Dermis microvascular lymphatic vessel endothelial cell (primary cell): ENCODE results near the gene SRSF6. TPM values are rescaled to one million over a fixed set of nuclear protein-coding genes. Genes with fewer than 3 reads are reported as not detected.
"Not testable (repeated sequence)": the region's sequence is repeated elsewhere in the genome, so short reads cannot be mapped to it uniquely, and the experiment has no call there.

ENCODE experiments used
- DNase-seq, 2 donors: peaks; one replicate each; pipeline versions ENCODE4 v3.0.0 to v3.0.0-alpha.2; 2010; ENCODE audit warnings: low read depth in 2 of 2
- total RNA-seq: library from RNA; depleted of rRNA; stranded (reverse); fragments of >200 nt; gene quantifications from 2 replicates; pipeline ENCODE4 v1.2.1, GENCODE V29; 2014

The SRSF6 gene
- total RNA-seq, 1 donor from 2014 or later, result 33.5 TPM

- peak; percentile 63 to 90 for DNase-seq
These were observed 8.8 kb upstream of the SRSF6 start for GRCh38 chr20:43448748-43449535.

DNA sequence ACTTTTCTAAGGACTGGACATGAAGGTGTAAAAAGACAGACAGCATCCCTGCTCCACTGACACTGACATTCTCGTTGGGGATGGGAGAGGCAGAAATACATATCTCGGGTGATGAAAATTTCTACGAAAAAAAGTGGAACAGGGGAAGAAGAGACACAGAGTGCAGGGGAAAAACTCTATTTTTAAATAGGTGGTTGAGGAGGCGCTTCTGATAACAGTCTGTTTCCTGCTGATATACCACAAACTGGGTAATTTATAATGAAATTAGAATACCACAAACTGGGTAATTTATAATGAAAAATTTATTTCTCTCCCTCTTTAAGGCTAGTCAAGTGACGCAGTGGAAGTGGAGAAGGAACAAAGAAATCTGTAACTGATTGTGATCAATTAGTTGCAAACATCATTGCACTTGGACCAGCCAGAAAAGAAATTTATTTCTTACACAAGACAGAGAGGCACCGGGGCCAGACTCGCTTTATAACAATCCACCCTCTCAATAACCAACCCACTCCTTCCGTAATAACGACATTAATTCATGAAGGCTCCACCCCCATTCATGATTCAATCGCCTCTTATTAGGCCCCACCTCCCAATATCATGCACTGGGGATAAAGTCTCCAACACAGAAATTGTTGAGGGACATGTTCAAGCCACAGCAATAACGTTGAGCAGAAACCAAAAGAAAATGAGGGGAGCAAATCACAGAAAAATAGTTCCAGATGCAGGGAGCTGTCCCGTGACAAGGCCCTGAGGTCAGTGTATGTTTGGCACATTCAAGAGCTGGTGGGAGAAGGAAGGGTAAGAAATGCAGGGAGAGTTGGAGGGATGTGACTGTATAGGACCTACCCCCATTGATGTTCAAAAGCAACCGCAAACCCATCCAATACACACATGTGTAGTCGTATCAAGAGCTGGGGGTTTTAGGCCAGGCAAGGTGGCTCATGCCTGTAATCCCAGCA lies 6.6 kb upstream of the SRSF6 start:
- DNase-seq, result no peak

- DNase-seq, result no peak
These were observed 5.1 kb upstream of the SRSF6 start for GRCh38 chr20:43452404-43453126.

GRCh38 chr20:43456252-43456651 lies 1.4 kb upstream of the SRSF6 start:
- DNase-seq, result not testable (repeated sequence)

- DNase-seq, result peak; percentile 89 to 97
These were observed 672 bp upstream of the SRSF6 start for GRCh38 chr20:43456809-43457639.

GRCh38 chr20:43458422-43458924 lies 777 bp downstream of the SRSF6 start:
- peak in 1 of 2 donors; percentile 38 for DNase-seq

GRCh38 chr20:43459022-43459942 lies 1.6 kb downstream of the SRSF6 start:
- DNase-seq, result peak in 1 of 2 donors; percentile 28

DNA sequence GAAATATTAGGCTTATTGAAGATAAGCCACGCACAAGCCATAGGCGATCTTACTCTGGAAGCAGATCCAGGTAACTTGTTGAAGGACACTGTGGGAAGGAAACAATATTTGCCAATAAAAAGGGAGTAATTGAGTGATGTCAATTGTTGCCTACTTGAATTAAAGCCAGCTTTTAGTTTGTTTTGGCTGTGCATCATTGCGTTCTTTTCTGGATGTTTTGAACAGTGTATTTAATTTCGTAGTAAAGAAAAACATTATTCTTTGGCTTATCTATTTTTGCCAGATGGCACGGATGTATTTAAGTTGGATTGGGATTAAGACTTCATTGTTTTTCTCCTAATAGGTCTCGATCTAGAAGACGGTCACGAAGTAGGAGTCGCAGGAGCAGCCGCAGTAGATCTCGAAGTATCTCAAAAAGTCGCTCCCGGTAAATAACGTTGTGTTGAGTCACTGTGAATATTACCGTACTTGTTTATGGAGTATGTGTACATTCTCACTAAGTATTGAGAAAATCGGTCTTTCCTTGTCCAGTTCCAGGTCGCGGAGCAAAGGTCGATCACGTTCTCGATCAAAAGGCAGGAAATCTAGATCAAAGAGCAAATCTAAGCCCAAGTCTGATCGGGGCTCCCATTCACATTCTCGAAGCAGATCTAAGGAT lies 2.6 kb downstream of the SRSF6 start:
- DNase-seq, result peak; percentile 51 to 81

DNA sequence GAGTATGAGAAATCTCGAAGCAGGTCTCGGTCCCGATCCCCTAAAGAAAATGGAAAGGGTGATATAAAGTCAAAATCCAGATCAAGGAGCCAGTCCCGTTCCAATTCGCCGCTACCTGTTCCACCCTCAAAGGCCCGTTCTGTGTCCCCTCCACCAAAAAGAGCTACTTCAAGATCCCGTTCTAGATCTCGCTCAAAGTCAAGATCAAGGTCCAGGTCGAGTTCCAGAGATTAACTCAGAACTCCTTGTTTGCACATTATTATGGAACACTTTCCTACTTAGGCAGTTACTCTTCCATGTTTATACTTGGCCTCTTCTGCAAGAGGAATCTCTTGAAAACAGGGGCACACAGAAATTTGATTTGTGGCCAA lies 3.1 kb downstream of the SRSF6 start:
- DNase-seq, result no peak

DNA sequence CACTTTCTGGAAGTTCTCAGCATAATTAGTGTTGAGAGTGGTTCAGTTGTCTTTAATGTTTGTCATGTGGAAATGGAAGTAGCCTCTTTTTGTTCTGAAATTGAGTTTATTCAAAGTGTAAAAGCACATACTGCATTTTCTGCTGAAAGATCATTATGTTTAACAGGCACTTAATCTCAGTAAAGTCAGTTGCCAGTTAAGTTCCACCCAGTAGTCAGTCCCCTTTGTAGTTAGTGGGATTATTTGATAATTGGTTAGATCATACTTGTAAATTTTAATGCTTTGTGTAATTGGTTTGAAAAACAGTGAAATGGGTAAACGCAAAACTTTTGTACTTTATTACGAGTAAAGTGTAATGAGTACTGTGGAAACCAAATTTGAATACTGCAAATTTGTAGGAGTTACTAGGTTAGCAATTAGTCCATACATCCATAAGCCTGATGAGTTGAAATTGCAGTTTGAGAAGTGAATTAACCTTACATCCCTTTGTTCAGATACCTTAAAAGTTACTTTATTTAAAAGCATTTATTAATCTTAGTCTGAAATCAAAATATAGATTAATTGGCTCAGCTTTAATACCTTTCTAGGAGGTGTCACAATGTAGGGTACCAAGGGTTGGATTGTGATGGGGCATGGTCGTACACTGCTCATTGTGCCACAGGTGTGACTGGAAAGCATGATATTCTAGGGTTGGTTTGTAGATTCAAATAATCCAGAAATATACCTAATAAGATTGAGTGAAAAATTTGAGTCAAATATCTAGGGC lies 4.4 kb downstream of the SRSF6 start:
- no peak for DNase-seq

GRCh38 chr20:43462660-43463526 lies 5.2 kb downstream of the SRSF6 start:
- no peak for DNase-seq

DNA sequence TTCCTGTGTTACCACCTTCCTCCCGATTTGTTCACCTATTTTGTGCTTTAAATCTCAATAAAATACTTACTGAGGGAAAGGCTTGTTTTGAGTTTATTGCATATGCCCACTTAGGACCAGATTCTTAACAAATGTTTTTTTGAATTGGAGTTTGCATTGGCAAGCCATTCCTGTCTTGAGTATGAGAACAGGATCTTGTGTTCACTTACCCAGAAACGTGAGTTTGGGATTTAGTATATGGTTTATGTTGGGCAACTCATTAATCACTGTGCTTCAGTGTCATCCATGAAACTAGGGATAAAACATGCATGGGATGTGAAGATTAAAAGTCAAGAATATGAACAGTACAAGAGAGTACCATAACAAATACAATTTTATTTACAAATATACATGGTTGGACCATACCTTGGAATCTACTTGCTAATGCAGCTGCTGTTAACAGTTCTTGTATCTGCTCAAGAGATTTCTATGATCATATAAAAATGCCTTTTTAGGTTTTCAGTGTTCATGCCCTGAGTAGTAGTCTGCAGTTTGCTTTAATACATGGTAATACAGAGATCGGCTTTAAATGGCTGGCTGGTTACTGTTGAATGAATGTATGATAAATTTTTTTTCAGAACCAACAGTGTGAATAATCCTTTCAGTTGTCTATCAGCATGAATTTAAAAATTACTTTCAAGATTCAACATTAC lies 6.0 kb downstream of the SRSF6 start:
- DNase-seq, result no peak

- DNase-seq, result no peak
These were observed 6.6 kb downstream of the SRSF6 start for GRCh38 chr20:43464219-43464790.

- DNase-seq, result no peak
These were observed 7.9 kb downstream of the SRSF6 start for GRCh38 chr20:43465625-43465943.

DNA sequence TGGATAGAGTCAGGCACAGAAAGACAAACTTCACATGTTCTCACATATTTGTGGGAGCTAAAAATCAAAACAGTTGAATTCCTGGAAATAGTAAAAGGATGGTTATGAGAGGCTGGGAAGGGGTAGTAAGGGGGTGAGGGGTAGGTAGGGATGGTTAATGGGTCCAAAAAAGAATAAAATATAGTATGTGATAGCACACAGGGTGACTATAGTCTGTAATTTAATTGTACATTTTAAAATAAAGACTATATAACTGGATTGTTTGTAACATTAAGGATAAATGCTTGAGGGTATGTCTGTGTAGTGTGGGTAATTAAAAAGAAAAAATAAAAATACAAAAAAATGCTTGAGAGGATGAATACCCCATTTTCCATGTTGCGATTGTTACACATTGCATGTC lies 9.9 kb downstream of the SRSF6 start:
- DNase-seq, result no peak

DNA sequence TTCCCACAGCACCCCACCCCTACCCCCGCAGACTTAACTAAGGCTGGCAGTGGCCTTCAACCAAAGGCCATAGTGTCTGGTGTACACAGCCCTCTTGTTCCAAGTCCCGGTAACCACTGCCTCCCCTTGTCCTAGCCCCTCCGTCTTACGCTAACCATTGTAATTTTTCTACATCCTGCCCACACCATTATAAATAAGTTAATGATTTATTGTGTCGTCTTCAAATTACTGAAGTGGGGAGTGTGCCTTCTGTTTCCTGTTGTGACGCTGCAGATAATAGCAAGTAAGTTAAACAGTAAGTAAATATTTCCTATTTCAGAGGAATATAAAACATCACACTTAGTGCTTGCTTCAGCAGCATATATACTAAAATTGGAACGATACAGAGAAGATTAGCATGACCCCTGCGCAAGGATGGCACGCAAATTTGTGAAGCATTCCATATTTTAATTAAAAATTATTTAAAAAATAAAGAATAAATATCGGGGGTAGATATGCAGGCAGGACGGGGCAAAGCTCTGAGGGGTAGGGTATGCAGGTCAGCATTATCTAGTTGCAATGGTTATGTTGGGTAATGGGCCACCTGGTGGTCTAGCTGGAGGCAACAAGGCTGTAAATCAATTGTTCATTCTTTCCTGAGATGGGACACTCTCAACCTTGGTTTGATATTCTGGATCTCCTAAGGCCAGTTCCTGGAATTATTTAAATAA lies 15.1 kb downstream of the SRSF6 start:
- DNase-seq, result no peak
